HepG2 (cell line): ENCODE data around the gene FKBP1A. TPM values are rescaled to one million over a fixed set of nuclear protein-coding genes. Genes with fewer than 3 reads are reported as not detected.

Experiments
- ARNT2 ChIP-seq: sonication (generic); formaldehyde crosslinking; IDR thresholded peaks from 2 replicates; pipeline ENCODE4 v1.8.0; 2022; ENCODE audit warnings: mild to moderate bottlenecking, low read depth, missing genetic modification reagents, moderate library complexity
- CAMTA2 ChIP-seq: sonication (generic); formaldehyde crosslinking; IDR thresholded peaks from 2 replicates; pipeline ENCODE4 v1.4.0; 2020; ENCODE audit warnings: mild to moderate bottlenecking, missing genetic modification reagents, borderline replicate concordance
- CBX2 ChIP-seq, 2 experiments: fragments of 200-600 bp in 1 of 2; sonication (generic); formaldehyde crosslinking in 1 of 2; IDR thresholded peaks; 2 replicates each; pipeline versions ENCODE4 v1.7.0 to v1.8.1; 2018 to 2022; ENCODE audit warnings: low read depth in 2 of 2, low read length in 1 of 2, mild to moderate bottlenecking in 1 of 2, missing genetic modification reagents in 1 of 2
- DZIP1 ChIP-seq: sonication (generic); formaldehyde crosslinking; IDR thresholded peaks from 2 replicates; pipeline ENCODE4 v1.5.0; 2020; ENCODE audit warnings: mild to moderate bottlenecking, missing genetic modification reagents
- EZH2 ChIP-seq: conservative IDR thresholded peaks from 2 replicates; pipeline ENCODE4 v1.6.1; 2012; ENCODE audit warnings: mild to moderate bottlenecking, low read depth, low read length, moderate library complexity
- GFI1 ChIP-seq: sonication (generic); formaldehyde crosslinking; IDR thresholded peaks from 2 replicates; pipeline ENCODE4 v1.5.0; 2020; ENCODE audit warnings: missing genetic modification reagents, mild to moderate bottlenecking, borderline replicate concordance
- HNF1B ChIP-seq: sonication (generic); formaldehyde crosslinking; IDR thresholded peaks from 2 replicates; pipeline ENCODE4 v1.5.1; 2020; ENCODE audit warnings: mild to moderate bottlenecking, moderate library complexity, missing genetic modification reagents
- KLF13 ChIP-seq: sonication (generic); formaldehyde crosslinking; IDR thresholded peaks from 2 replicates; pipeline ENCODE4 v1.4.0; 2020; ENCODE audit warnings: mild to moderate bottlenecking, missing genetic modification reagents
- LCORL ChIP-seq, 2 experiments: fragments of 450-650 bp in 1 of 2; sonication (generic) in 1 of 2; formaldehyde crosslinking in 1 of 2; IDR thresholded peaks; 2 replicates each; pipeline versions ENCODE4 v1.5.0 to v1.6.1; 2017 to 2020; ENCODE audit warnings: antibody characterized with exemption in 1 of 2, missing genetic modification reagents in 1 of 2
- MEIS2 ChIP-seq: sonication (generic); formaldehyde crosslinking; IDR thresholded peaks from 2 replicates; pipeline ENCODE4 v1.9.0; 2021; ENCODE audit warnings: mild to moderate bottlenecking, missing genetic modification reagents
- NAIF1 ChIP-seq: sonication (generic); formaldehyde crosslinking; IDR thresholded peaks from 2 replicates; pipeline ENCODE4 v1.5.0; 2020; ENCODE audit warnings: mild to moderate bottlenecking, missing genetic modification reagents, borderline replicate concordance
- REL ChIP-seq: sonication (generic); formaldehyde crosslinking; conservative IDR thresholded peaks from 2 replicates; pipeline ENCODE4 v1.8.0; 2022; ENCODE audit warnings: mild to moderate bottlenecking, missing genetic modification reagents, moderate library complexity
- SP140L ChIP-seq: sonication (generic); formaldehyde crosslinking; IDR thresholded peaks from 2 replicates; pipeline ENCODE4 v1.4.0; 2020; ENCODE audit warnings: missing genetic modification reagents, borderline replicate concordance
- SP2 ChIP-seq: sonication (generic); formaldehyde crosslinking; IDR thresholded peaks from 2 replicates; pipeline ENCODE4 v1.5.1; 2020; ENCODE audit warnings: mild to moderate bottlenecking, missing genetic modification reagents
- SP4 ChIP-seq: sonication (generic); formaldehyde crosslinking; IDR thresholded peaks from 2 replicates; pipeline ENCODE4 v1.8.1; 2023; ENCODE audit warnings: mild to moderate bottlenecking, missing genetic modification reagents
- ZFP36 ChIP-seq: fragments of 150-350 bp; IDR thresholded peaks from 2 replicates; pipeline ENCODE4 v1.6.1; 2018; ENCODE audit warnings: borderline replicate concordance, low read length, low read depth; ENCODE audit not compliant: partially characterized antibody
- ZIK1 ChIP-seq: sonication (generic); formaldehyde crosslinking; IDR thresholded peaks from 2 replicates; pipeline ENCODE4 v1.5.0; 2020; ENCODE audit warnings: mild to moderate bottlenecking, low read depth, missing genetic modification reagents, borderline replicate concordance
- ZNF430 ChIP-seq: sonication (generic); formaldehyde crosslinking; IDR thresholded peaks from 2 replicates; pipeline ENCODE4 v1.9.0; 2021; ENCODE audit warnings: mild to moderate bottlenecking, missing genetic modification reagents
- ZNF547 ChIP-seq: sonication (generic); formaldehyde crosslinking; IDR thresholded peaks from 2 replicates; pipeline ENCODE4 v1.5.1; 2020; ENCODE audit warnings: mild to moderate bottlenecking, missing genetic modification reagents
- ZNF747 ChIP-seq: sonication (generic); formaldehyde crosslinking; IDR thresholded peaks from 2 replicates; pipeline ENCODE4 v1.8.1; 2023; ENCODE audit warnings: missing genetic modification reagents, mild to moderate bottlenecking, borderline replicate concordance
- ZNF788 ChIP-seq: sonication (generic); formaldehyde crosslinking; IDR thresholded peaks from 2 replicates; pipeline ENCODE4 v1.5.0; 2020; ENCODE audit warnings: mild to moderate bottlenecking, missing genetic modification reagents, borderline replicate concordance
- ZNF792 ChIP-seq: IDR thresholded peaks from 2 replicates; pipeline ENCODE4 v1.6.1; 2016
- ZSCAN21 ChIP-seq: sonication (generic); formaldehyde crosslinking; IDR thresholded peaks from 2 replicates; pipeline ENCODE4 v1.8.0; 2022; ENCODE audit warnings: mild to moderate bottlenecking, missing genetic modification reagents, moderate library complexity, borderline replicate concordance
- ZSCAN25 ChIP-seq: sonication (generic); formaldehyde crosslinking; IDR thresholded peaks from 2 replicates; pipeline ENCODE4 v1.8.0; 2022; ENCODE audit warnings: mild to moderate bottlenecking, missing genetic modification reagents
- polyA plus RNA-seq, 8 experiments: library from polyadenylated mRNA; depleted of rRNA in 3 of 8; stranded (reverse) in 7 of 8; unstranded in 1 of 8; fragments of >200 nt; fragmentation: Illumina TruSeq in 4 of 8; extraction: Trizol in 4 of 8; gene quantifications; 2 replicates each; pipeline versions ENCODE4 v1.2.1 to v1.2.3, GENCODE V29; 2011 to 2016; ENCODE audit warnings: low read depth in 4 of 8, missing spikeins in 1 of 8, mixed read lengths in 1 of 8; ENCODE audit not compliant: insufficient read depth in 1 of 8
- total RNA-seq, 5 experiments: library from RNA; depleted of rRNA; stranded (reverse); fragments of >200 nt; fragmentation: Illumina TruSeq; extraction: Trizol; gene quantifications; 2 replicates each; pipeline ENCODE4 v1.2.3, GENCODE V29; 2016; ENCODE audit warnings: low read depth in 1 of 5

FKBP1A gene
- total and polyA plus RNA-seq, 2 of the 13 experiments (the other 11 are each of a cell fraction or from before 2014, with no cell fraction given): 119 to 468 TPM

GRCh38 chr20:1391640-1392442, 1.0 kb downstream of the FKBP1A start (continued):
- TF ChIP-seq DZIP1 (no peak), ZNF430 (peak; percentile 51; the same call in 1 of the 2 replicates), SP140L (CRISPR knock-in tag) (no peak), ZNF788 (CRISPR knock-in tag) (0 out of 2 replicates have a peak, but pooled peaks have one; percentile 35), NAIF1 (peak; percentile 43; the same call in 1 of the 2 replicates), CAMTA2 (CRISPR knock-in tag) (0 out of 2 replicates have a peak, but pooled peaks have one; percentile 3), GFI1 (CRISPR knock-in tag) (peak; percentile 42; the same call in 1 of the 2 replicates), LCORL (IDR thresholded peaks at IDR 0.05) (no peak), LCORL (CRISPR knock-in tag; IDR thresholded peaks at IDR 0.05) (0 out of 2 replicates have a peak, but pooled peaks have one; percentile 47), EZH2 (no peak), MEIS2 (CRISPR knock-in tag) (0 out of 2 replicates have a peak, but pooled peaks have one; percentile 4), ZIK1 (CRISPR knock-in tag) (0 out of 2 replicates have a peak, but pooled peaks have one; percentile 35), KLF13 (CRISPR knock-in tag) (peak; percentile 32; the same call in 1 of the 2 replicates), ZNF792 (CRISPR knock-in tag) (0 out of 2 replicates have a peak, but pooled peaks have one; percentile 18), ZSCAN21 (CRISPR knock-in tag) (no peak), HNF1B (CRISPR knock-in tag) (peak; percentile 64; the same call in 1 of the 2 replicates), ZSCAN25 (CRISPR knock-in tag) (0 out of 2 replicates have a peak, but pooled peaks have one; percentile 8), ZNF547 (CRISPR knock-in tag) (no peak), CBX2 (IDR thresholded peaks at IDR 0.05; ENCODE audit: low read depth, low read length) (no peak), CBX2 (CRISPR knock-in tag; IDR thresholded peaks at IDR 0.05; ENCODE audit: low read depth) (no peak), SP2 (CRISPR knock-in tag) (peak; percentile 45; the same call in 1 of the 2 replicates), ARNT2 (CRISPR knock-in tag) (0 out of 2 replicates have a peak, but pooled peaks have one; percentile 28), REL (CRISPR knock-in tag) (no peak), ZNF747 (CRISPR knock-in tag) (0 out of 2 replicates have a peak, but pooled peaks have one; percentile 34), ZFP36 (no peak), SP4 (CRISPR knock-in tag) (0 out of 2 replicates have a peak, but pooled peaks have one; percentile 15)
